GM20431 (cell line): Measurements from ENCODE around the gene INSYN1.

Experiments used
- in situ Hi-C: fragments of 300-500 bp; cut with MseI, MboI; formaldehyde crosslinking; loops from one replicate; pipeline ENCODE4 v1.15.0; 2020; ENCODE audit warnings: low sequenced_read_pairs; ENCODE audit not compliant: unreplicated experiment

The INSYN1 gene

GRCh38 chr15:73779974-73780373, 26.8 kb upstream of the INSYN1 start:
- in situ Hi-C loops = no loop called here

GRCh38 chr15:73777741-73778140, 24.6 kb upstream of the INSYN1 start:
- in situ Hi-C loops = no loop called here

- in situ Hi-C loops = no loop called here
Measured at GRCh38 chr15:73773428-73773827, 20.3 kb upstream of the INSYN1 start.

GRCh38 chr15:73771385-73772045, 18.4 kb upstream of the INSYN1 start:
- in situ Hi-C loops = no loop called here

- in situ Hi-C loops = no loop called here
Measured at GRCh38 chr15:73770050-73770449, 16.9 kb upstream of the INSYN1 start.

GRCh38 chr15:73767806-73768501, 14.8 kb upstream of the INSYN1 start:
- in situ Hi-C loops = no loop called here

GRCh38 chr15:73766598-73766997, 13.4 kb upstream of the INSYN1 start:
- in situ Hi-C loops = no loop called here

GRCh38 chr15:73765778-73766177, 12.6 kb upstream of the INSYN1 start:
- in situ Hi-C loops = no loop called here

- in situ Hi-C loops = no loop called here
Measured at GRCh38 chr15:73763931-73764330, 10.8 kb upstream of the INSYN1 start.

- in situ Hi-C loops = no loop called here
Measured at GRCh38 chr15:73760330-73761329, 7.5 kb upstream of the INSYN1 start.

- in situ Hi-C loops = no loop called here
Measured at GRCh38 chr15:73758461-73758860, 5.3 kb upstream of the INSYN1 start.

GRCh38 chr15:73757571-73757970, 4.4 kb upstream of the INSYN1 start:
- in situ Hi-C loops = no loop called here

GRCh38 chr15:73756947-73757513, 3.9 kb upstream of the INSYN1 start:
- in situ Hi-C loops = no loop called here

GRCh38 chr15:73756390-73756789, 3.2 kb upstream of the INSYN1 start:
- in situ Hi-C loops = no loop called here

- in situ Hi-C loops = no loop called here
Measured at GRCh38 chr15:73755946-73756345, 2.8 kb upstream of the INSYN1 start.

GRCh38 chr15:73755481-73755880, 2.3 kb upstream of the INSYN1 start:
- in situ Hi-C loops = no loop called here

- in situ Hi-C loops = no loop called here
Measured at GRCh38 chr15:73754461-73754860, 1.3 kb upstream of the INSYN1 start.

- in situ Hi-C loops = no loop called here
Measured at GRCh38 chr15:73752806-73753193, 351 bp downstream of the INSYN1 start.

- in situ Hi-C loops = no loop called here
Measured at GRCh38 chr15:73751899-73752805, 999 bp downstream of the INSYN1 start.
